Activated T-cell treated with anti-CD3 and anti-CD28 coated beads, Interleukin-2, amount 50 U/mL, for 1 hour (primary cell): ENCODE data around the gene NUDT2.
"Not testable (repeated sequence)": the region's sequence is repeated elsewhere in the genome, so short reads cannot be mapped to it uniquely, and the experiment has no call there.

Experiments
- DNase-seq: peaks from one replicate; pipeline ENCODE4 v3.0.0-alpha.2; 2020

Gene NUDT2

DNA sequence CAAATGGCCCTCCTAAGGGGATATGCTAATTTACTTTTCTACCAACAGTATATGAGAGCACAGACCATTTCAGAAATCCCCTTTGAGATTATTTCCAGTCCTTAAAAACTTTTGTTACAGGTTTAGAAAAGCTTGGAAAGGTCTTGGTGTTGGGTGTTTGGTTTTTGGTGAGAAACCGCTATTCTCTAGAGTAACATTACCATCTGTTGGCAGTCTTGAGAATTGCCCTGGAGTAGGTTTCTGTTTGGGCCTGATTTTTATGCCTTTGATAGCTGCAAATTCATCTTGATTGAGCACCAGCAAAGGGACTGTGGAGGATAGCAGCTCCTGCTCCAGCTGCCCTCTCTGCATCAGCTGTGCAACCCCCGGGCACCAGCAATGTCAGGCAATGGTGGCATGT, 8.0 kb downstream of the NUDT2 start:
- DNase-seq: no peak

DNA sequence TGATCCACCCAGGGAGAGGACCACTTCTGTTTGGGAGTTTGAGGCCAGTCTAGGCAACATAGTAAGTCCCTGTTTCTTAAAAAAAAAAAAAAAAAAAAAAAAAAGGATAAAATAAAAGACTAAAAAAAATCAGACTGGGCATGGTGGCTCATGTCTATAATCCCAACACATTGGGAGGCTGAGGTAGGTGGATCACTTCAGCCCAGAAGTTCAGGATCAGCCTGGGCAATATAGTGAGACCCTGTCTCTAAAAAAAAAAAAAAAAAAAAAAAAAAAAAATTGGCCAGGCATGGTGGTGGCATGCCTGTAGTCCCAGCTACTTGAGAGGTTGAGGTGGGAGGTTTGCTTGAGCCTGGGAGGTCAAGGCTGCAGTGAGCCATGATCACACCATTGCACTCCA, 8.7 kb downstream of the NUDT2 start:
- DNase-seq: not testable (repeated sequence)

DNA sequence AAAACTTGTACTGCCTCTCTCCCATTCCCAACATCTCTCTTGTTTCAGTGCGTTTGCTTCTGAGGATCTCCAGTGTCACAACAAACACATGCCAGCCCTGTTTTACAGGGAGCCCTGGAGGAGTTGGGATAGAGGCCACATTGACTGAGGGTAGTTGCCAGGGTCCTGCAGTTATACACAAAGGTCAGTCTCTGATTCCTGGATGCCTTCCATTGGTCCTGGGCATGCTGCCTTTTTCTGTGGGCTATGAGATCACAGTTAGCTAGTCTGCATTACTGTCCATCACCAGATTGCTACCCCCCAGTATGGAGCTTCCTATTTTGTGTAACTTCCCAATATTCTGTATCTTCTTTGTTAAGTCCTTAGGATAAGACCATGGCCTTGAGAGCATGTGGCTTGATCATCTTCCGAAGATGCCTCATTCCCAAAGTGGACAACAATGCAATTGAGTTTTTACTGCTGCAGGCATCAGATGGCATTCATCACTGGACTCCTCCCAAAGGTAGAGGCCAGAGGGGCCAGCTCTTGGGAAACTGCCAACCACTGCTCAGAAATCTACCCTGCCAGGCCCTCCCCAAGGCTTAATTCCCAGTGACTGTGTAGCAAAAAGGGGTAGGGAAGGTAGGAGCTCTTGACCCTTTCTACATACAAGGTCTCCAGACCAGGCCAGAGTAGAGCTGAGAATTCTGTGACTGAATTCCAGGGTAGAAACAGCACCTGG, 9.5 kb downstream of the NUDT2 start:
- DNase-seq: no peak

DNA sequence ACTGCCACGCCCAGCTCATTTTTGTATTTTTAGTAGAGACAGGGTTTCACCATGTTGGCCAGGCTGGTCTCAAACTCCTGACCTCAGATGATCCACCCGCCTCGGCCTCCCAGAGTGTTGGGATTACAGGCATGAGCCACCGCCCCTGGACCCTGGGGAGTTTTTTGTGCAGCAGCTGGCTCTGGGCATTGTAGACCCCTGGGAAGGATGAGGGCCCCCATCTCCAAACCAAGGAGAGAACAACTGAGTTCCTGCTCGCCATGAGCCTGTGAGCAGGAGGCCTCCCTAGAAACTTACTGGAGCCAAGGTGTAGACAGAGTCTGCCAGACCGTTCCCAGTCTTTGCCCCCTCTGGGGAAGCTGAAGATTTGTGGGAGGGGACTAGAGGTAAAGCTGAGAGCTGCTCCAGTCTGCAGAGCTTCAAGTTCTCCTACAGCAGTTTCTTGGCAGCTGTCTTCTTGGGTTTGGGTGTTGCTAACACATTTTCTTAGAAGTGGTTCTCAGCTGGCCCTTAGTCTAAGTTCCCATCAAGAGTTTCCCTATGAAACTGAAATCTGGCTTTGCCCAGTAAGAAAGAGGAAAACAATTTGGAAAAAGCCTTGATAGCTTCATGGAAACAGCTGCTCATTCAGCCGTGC, 12.4 kb downstream of the NUDT2 start:
- no peak for DNase-seq

DNA sequence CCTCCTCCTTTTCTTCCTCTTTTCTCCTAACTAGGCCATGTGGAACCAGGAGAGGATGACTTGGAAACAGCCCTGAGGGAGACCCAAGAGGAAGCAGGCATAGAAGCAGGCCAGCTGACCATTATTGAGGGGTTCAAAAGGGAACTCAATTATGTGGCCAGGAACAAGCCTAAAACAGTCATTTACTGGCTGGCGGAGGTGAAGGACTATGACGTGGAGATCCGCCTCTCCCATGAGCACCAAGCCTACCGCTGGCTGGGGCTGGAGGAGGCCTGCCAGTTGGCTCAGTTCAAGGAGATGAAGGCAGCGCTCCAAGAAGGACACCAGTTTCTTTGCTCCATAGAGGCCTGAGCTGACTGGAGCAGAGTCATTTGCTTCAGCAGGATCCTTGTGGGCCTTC, 13.7 kb downstream of the NUDT2 start:
- DNase-seq: no peak

DNA sequence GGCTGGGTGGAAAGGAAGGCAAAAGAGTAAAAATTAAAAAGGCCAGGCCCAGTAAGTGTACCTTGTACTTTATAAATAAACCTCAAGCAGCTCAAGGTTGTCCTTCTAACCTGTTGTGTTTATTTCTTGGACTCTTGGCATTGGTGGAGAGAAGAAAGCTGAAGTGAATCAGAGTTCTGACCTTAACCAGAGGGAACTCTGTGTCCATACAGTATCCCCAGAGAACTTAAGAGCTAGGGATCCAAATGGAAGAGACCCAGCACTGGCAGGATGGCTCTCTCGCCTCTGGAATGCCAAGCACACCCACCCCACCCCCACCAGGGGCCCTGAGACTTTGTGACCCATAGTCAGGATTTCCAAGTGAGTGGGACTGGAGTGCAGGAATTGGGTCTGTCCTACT, 14.2 kb downstream of the NUDT2 start:
- DNase-seq: no peak

DNA sequence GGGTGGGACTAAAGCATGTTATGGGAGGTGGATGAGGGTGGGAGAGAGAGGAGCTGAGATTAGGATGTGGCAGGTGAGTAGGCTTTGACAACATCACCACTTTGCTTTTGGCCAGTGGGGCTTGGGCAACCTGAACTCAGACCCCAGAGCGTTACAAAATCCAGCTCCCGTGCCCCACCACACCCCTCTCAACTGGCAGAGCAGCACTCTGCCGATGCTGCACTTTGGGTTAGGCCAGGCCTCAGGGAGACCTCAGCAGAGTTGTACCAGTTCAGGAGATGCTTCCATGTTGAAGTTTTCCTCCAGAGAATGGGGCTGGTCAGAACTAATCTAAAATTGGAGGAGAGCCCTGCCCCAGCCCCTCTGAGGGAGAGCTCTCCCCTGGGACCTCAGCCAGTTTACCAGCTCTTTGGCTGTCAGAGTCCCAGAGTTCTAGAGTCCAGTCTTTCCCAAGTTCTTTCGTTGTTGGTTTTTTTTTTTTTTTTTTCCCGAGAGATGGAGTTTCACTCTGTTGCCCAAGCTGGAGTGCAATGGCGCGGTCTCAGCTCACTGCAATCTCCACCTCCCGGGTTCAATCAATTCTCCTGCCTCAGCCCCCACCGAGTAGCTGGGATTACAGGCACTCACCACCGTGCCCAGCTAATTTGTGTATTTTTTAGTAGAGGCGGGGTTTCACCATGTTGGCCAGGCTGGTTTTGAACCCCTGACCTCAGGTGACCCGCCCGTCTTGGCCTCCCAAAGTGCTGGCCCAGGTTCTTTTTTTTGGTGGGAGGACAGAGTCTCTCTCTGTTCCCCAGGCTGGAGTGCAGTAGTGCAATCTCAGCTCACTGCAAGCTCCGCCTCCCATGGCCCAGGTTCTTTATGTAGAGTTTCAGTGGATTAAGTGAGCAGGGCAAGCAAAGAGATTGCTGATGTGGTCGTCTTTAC, 17.8 kb downstream of the NUDT2 start:
- DNase-seq: no peak

DNA sequence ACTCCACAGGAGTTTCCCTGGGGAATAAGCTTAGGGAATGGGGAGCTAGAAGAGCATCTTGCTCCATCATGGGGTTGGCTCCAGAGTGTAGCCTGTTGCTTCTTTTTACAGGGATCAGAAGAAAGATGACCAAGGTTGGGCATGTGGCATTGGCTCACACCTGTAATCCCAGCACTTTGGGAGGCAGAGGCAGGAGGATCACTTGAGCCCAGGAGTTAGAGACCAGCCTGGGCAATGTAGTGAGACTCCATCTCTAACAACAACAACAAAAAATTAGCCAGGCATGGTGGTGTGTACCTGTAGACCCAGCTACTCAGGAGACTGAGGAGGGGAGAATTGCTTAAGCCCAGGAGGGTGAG, 18.4 kb downstream of the NUDT2 start:
- DNase-seq: no peak

DNA sequence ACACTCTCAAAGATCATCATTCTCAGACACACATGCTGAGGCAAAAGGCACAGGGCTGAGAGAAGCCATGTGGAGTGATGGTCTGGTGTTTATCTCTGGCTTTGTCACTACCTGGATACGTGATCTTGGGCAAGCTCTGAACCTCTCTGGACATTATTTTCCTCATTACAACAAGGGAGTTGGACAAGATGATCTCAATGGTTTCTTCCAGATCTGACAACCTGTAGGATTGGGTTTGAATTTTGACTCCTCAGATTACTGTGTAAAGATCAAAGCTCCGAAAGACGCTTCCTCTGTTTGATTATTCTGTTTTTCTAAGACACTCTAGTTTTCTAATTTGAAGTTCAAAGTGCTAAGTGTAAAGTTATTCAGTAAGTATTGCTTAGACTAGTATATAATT, 20.0 kb downstream of the NUDT2 start:
- no peak for DNase-seq

DNA sequence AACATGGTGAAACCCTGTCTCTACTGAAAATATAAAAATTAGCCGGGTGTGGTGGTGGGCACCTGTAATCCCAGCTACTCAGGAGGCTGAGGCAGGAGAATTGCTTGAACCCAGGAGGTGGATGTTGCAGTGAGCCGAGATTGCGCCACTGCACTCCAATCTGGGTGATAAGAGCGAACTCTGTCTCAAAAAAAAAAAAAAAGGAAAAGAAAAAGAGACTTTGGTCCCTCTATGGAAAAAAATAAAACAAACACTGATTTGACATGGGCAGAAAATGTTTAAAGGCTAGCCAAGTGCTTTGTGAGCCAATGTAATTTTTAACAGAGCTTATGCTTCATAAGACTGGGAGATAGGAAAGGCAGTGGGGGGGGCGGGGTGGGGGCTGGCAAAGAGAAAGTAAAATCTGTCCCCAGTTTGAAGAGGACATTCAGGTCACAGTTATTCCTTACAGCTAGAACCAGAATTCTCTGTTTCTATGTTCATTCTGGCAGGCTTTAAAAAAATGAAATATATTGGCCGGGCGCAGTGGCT, 22.8 kb downstream of the NUDT2 start:
- not testable (repeated sequence) for DNase-seq

DNA sequence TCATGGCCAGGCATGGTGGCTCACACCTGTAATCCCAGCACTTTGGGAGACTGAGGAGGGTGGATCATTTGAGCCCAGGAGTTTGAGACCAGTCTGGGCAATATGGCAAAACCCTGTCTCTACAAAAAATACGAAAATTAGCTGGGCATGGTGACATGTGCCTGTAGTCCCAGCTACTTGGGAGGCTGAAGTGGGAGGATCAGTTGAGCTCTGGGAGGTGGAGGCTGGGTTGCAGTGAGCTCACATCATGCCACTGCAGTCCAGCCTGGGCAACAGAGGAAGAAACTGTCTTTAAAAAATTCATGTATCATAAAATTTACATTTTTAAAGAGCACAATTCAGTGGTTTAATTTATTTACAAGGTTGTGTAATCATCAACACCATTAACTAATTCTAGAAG, 23.6 kb downstream of the NUDT2 start:
- not testable (repeated sequence) for DNase-seq

DNA sequence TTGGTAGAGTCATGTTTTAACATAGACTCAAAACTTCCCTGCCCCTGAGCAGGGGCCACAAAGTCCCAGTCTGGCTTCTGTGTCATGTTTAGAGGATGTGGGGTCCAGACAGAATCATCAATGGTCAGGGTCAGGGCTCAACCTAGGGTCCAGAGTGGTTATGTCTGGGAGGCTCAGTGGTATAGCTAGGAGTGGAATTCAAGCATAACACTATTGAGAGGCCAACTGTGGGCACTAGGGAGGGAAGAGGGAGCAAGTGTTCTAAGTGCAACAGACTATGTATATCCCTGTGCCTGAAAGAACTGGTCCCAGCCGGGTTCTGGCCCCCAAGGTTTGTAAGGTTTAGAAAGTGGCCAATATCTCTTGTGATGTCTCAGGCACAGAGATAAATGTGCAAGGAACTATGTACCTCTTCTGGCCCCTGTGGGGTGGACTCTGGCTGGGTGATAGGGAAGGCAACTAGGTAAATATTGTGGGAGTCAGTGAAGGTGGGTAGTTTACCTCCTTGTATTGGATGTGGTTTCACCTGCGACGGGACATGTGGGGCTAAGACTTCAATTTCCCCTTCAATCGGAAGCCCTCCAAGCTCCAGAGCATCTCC, 33.3 kb downstream of the NUDT2 start:
- no peak for DNase-seq

DNA sequence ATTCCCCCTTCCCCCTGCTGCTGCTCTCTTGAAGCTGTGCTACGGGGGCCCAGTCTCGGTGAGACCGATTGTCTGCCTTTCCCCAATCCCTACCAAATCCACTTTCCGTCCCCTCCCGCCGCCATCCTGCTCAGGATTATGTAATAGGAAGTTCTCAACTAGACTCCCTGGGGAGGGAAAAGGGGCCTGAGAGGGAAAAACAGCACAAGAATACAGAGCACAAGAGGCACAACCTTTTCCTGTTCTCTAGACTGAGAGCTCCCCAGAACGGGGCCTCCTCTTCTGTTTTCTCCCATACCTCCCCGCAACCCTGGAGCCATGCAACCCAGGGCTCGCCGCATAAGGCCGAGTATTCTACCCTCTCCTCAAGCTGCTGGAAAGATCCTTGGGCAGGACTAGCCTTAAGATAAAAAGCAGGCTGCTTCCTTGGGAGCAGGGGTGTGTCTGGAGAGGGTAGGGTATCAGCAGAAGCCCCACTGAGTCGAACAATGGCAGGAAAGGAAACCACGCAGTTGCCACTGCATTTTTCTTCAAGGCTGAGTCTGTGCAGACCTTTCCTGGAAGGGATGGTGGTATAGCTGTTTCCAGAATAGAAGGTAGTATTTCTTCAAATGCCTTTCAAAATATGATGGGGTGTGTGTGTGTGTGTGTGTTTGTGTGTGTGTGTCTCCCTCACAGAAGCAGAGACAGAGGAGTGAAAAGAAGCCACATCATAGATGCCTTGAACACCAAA, 34.4 kb downstream of the NUDT2 start:
- DNase-seq: no peak

DNA sequence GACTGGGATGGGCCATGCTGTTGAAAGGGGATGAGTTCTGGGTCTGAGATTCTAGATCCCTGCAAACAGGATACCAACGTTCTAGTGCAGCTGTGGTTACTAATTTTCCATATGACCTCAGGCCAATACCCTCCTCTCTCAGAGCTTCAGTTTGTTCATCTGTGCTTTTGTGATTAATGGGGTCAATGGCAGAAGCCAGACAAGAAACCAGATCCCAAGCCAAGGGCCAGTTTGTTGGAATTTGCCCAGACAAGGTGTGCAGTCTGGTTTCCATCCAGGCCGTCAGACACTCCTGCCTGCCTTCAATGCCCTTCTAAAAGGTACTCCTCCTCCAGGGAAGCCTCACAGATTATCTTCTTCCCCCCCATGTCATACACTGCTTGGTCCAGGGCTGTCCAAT, 35.9 kb downstream of the NUDT2 start:
- DNase-seq: no peak

DNA sequence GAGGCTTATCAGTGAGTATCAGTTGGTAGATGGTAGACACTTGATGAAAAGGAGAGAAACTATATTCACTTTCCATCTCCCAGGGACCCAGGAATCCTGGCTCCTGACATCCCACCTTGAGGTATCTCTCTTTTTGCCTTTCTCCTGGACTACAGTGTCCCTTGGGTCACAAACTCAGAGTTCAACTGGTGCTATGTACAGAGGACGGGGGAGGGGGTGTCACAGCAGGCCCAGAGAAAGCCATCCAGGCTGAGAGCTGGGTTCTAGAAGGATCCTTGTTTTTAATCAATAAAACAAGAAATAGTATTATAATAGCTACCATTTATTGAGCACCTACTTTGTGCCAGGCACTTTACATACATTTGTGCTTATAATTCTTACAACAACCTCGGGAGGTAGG, 37.0 kb downstream of the NUDT2 start:
- no peak for DNase-seq

DNA sequence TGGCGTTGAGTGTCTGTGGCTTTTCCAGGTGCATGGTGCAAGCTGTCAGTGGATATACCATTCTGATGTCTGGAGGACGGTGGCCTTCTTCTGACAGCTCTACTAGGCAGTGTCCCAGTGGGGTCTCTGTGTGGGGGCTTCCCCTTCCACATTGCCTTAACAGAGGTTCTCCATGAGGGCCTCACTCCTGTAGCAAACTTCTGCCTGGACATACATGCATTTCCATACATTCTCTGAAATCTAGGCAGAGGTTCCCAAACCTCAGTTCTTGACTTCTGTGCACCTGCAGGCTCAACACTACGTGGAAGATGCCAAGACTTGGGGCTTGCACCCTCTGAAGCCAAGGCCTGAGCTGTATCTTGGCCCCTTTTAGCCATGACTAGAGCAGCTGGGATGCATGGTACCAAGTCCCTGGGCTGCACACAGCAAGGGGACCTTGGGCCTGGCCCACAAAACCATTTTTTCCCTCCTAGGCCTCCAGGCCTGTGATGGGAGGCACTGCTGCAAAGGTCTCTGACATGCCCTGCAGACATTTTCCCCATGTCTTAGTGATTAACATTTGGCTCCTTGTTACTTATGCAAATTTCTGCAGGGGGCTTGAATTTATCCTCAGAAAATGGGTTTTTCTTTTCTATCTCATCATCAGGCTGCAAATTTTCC, 38.5 kb downstream of the NUDT2 start:
- DNase-seq: not testable (repeated sequence)

DNA sequence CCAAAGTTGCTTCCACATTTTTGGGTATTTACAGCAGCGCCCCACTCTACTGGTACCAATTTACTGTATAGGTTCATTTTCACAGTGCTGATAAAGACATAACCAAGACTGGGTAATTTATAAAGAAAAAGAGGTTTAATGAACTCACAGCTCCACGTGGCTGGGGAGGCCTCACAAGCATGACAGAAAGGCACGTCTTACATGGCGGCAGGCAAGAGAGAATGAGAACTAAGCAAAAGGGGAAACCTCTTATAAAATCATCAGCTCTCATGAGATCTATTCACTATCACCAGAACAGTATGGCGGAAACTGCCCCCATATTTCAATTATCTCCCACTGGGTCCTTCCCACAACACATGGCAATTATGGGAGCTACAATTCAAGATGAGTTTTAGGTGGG, 39.4 kb downstream of the NUDT2 start:
- DNase-seq: not testable (repeated sequence)

DNA sequence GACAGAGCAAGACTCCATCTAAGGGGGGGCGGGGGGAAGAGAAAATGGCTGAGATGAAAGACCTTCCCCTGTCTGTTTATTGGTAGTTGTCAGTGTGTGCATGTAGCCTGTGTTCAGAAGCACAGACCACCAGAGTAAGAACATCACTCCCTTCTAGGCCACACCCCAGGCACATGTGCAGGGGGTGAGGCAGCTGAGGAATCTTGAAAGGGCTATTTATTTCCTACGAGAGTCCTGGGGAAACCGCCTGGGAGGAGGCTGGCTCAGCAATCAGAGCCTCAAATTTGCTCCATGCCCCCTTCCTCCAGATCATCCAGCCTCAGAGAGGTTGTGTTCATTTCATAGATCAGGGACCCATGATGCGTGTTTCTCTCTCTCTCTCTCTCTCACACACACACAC, 40.3 kb downstream of the NUDT2 start:
- DNase-seq: no peak

DNA sequence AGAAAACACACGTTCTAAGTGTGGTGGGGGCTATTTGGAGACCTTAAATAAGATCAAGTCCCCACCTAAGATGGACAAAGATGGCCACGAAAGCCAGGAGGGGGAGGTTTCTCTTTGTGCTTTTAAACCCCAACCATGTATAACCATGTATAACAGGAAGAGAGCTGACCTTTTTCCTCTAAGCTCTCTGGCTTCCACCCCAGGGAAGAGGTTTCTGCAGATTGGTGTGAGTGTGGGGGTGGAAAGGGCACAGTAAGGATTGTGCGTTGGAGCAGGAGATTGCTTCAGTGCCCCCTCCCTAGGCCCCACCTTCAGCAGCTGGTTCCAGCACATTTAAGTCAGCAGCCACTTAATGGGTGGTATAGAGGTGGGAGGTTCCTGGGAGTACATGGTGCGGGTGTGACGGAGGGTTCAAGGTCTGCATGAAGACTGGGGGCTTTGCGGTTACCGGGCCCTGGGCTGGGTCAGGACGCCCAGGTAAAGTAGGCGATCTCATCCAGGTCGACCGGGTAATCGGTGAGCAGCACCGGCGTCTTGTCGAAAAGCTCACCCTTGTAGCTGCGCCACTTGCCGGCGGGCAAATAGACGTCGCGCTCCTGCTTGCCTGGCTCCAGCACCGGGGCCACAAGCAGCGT, 41.1 kb downstream of the NUDT2 start:
- no peak for DNase-seq

DNA sequence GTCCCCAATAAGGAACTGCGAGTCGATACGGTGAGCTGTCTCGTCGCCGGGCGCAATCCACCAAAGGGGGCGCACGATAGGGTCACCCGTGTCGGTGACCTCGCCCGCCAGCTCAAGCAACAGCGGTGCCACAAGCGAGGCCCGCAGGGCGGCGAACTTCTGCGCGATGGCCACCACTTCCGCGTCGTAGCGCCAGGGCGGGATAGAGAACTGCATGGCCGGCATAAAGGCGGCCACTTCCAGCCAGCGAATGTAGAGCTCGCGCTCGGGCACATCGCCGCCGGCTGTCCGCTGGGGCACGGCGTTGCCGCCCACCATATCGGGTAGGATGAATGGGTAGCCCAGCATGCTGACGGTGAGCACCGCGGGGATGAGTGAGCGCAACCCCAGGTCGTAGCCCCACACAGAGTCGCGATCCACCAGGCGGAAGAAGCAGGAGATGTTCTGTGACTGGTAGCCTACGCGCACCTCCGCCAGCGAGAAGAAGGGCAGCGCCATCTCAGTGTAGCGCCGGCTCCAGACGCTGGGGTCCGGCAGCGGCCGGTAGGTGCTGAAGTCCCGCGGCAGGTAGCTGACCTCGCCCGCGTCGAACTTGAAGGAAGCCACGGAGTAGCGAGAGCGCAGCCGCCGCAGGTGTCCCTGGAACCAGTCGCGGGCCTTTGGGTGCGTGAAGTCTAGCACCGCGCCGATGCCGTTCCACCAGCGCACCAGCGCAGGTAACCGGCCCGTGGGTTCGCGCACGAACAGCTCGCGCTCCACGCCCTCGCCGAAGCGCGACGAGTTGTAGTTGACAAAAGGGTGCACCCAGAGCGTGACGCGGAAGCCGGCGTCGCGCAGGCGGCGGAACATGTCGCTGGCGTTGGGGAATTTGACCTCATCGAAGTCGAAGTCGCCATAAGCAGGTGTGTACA, 41.9 kb downstream of the NUDT2 start:
- peak; percentile 53 for DNase-seq
